Suprapubic skin (tissue), 4 donors: ENCODE data around the gene CGNL1.

Source experiments
- EP300 ChIP-seq: sonication (generic); formaldehyde crosslinking; IDR thresholded peaks from one replicate; pipeline ENCODE4 v1.6.1; 2017; ENCODE audit warnings: antibody characterized with exemption
- POLR2A ChIP-seq, 2 donors: fragments of 450-650 bp; IDR thresholded peaks; one replicate each; pipeline ENCODE4 v1.6.1; 2017; ENCODE audit warnings: antibody characterized with exemption in 2 of 2, mild to moderate bottlenecking in 2 of 2, moderate library complexity in 2 of 2
- POLR2AphosphoS5 ChIP-seq, 3 donors: sonication (generic); formaldehyde crosslinking; IDR thresholded peaks; one replicate each; pipeline ENCODE4 v1.6.1; 2017; ENCODE audit warnings: antibody characterized with exemption in 3 of 3
- TF ChIP-seq, protein P1 (sequence below), 2 donors: fragments of 200-600 bp in 1 of 2; fragments of 450-650 bp in 1 of 2; sonication (generic) in 1 of 2; IDR thresholded peaks; one replicate each; pipeline ENCODE4 v1.5.1; 2016 to 2019; ENCODE audit warnings: antibody characterized with exemption in 2 of 2, mild to moderate bottlenecking in 1 of 2, moderate library complexity in 1 of 2

DNA sequence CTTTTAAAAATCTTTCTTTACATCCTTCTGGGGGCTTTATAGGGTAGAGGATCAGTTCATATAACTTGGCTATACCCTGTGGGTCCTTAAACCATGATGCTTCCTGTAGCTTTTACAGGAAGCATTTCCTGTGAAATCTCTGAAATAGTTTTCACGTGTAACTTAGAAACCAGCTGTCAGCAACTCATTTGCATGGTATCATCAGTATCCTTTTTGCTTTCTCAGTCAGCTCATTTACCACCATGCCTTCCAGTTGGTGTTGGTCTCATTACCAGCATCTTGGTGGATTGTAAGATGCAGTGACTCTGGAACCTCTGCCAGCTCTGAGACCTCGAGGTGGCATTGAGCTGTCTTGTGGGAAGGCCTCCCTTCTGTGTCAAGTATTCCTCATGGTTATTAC, 118.7 kb downstream of the CGNL1 start:
- TF ChIP-seq, protein P1, sequence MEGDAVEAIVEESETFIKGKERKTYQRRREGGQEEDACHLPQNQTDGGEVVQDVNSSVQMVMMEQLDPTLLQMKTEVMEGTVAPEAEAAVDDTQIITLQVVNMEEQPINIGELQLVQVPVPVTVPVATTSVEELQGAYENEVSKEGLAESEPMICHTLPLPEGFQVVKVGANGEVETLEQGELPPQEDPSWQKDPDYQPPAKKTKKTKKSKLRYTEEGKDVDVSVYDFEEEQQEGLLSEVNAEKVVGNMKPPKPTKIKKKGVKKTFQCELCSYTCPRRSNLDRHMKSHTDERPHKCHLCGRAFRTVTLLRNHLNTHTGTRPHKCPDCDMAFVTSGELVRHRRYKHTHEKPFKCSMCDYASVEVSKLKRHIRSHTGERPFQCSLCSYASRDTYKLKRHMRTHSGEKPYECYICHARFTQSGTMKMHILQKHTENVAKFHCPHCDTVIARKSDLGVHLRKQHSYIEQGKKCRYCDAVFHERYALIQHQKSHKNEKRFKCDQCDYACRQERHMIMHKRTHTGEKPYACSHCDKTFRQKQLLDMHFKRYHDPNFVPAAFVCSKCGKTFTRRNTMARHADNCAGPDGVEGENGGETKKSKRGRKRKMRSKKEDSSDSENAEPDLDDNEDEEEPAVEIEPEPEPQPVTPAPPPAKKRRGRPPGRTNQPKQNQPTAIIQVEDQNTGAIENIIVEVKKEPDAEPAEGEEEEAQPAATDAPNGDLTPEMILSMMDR (IDR thresholded peaks at IDR 0.05), result no peak
- TF ChIP-seq POLR2A (IDR thresholded peaks at IDR 0.05) (no peak), POLR2AphosphoS5 (IDR thresholded peaks at IDR 0.05) (no peak), EP300 (no peak)
